Testis (tissue), 3 donors: Measurements from ENCODE around the gene SLC4A2. TPM values are rescaled to one million over a fixed set of nuclear protein-coding genes. Genes with fewer than 3 reads are reported as not detected.

ENCODE experiments used
- DNase-seq: peaks from one replicate; pipeline ENCODE4 v3.0.0-alpha.2; 2019
- H3K27ac ChIP-seq, 2 donors: fragments of 200-600 bp; sonication (generic); one replicate each; pipeline ENCODE4 v1.5.1; 2019
- H3K27me3 ChIP-seq: fragments of 200-600 bp; sonication (generic); one replicate; pipeline ENCODE4 v1.5.1; 2019
- H3K36me3 ChIP-seq: fragments of 200-600 bp; sonication (generic); one replicate; pipeline ENCODE4 v1.5.1; 2017; ENCODE audit warnings: low read depth; ENCODE audit errors: missing control alignments
- H3K4me1 ChIP-seq: fragments of 200-600 bp; sonication (generic); one replicate; pipeline ENCODE4 v1.5.1; 2019
- H3K4me3 ChIP-seq, 2 donors: fragments of 200-600 bp; sonication (generic); one replicate each; pipeline ENCODE4 v1.5.1; 2017 to 2019
- H3K9me3 ChIP-seq: fragments of 200-600 bp; sonication (generic); one replicate; pipeline ENCODE4 v1.5.1; 2017
- CTCF ChIP-seq, 3 experiments: fragments of 450-650 bp in 2 of 3; fragments of 200-600 bp in 1 of 3; sonication (generic) in 1 of 3; IDR thresholded peaks; one replicate each; pipeline ENCODE4 v1.5.1; 2016 to 2019; ENCODE audit warnings: antibody characterized with exemption in 3 of 3, mild to moderate bottlenecking in 2 of 3, moderate library complexity in 1 of 3
- POLR2A ChIP-seq: fragments of 450-650 bp; IDR thresholded peaks from one replicate; pipeline ENCODE4 v1.6.1; 2017; ENCODE audit warnings: antibody characterized with exemption, mild to moderate bottlenecking, moderate library complexity
- WGBS, 2 donors: methylation state at CpG; one replicate each; pipeline ENCODE4 v1.1.5; 2018; 5-methylcytosine and 5-hydroxymethylcytosine counted together
- intact Hi-C: fragments of 100-400 bp; cut with DNase I; formaldehyde crosslinking; loops from one replicate; pipeline ENCODE4 v1.15.1; 2023; ENCODE audit warnings: low total_unique reads
- polyA plus RNA-seq: library from polyadenylated mRNA; stranded (reverse); fragments of 350-450 nt; fragmentation: Illumina TruSeq; extraction: RNeasy Lipid Tissue Mini Kit (QIAGEN cat#74804); gene quantifications from one replicate; pipeline ENCODE4 v1.2.3, GENCODE V29; 2014; ENCODE audit warnings: low read depth, low replicate concordance; ENCODE audit not compliant: insufficient read depth
- total RNA-seq, 2 donors: library from RNA; depleted of rRNA; stranded (reverse); fragments of >200 nt; gene quantifications; one replicate each; pipeline ENCODE4 v1.2.3, GENCODE V29; 2016

SLC4A2 gene
- total and polyA plus RNA-seq, 3 donors from 2014 or later, result 68.9 to 153 (median 147) TPM

GRCh38 chr7:151034312-151035025 is 24.9 kb upstream of the SLC4A2 start:
- intact Hi-C loops, result no loop called here
- Histone ChIP-seq H3K27me3 (no peaks in the 10 kb centered on the region), H3K27ac (no peak overlapping the region), H3K4me1 (peaks cover 12% of the 10 kb centered on the region), H3K9me3 (no peaks in the 10 kb centered on the region), H3K4me3 (no peak overlapping the region), H3K36me3 (no peaks in the 10 kb centered on the region)
- no peak for TF ChIP-seq POLR2A
- no peak for TF ChIP-seq CTCF (IDR thresholded peaks at IDR 0.05)
- no peak for DNase-seq
- WGBS, 2 donors, result 88 to 92% methylated on average over 5 to 21 of the region's 21 CpGs

- 82% methylated on average over 7 to 20 of the region's 21 CpGs for WGBS, 2 donors
- no peak overlapping the region for H3K27ac ChIP-seq
- no peak for DNase-seq
- H3K4me1 ChIP-seq, result peaks cover 19% of the 10 kb centered on the region
- no peak overlapping the region for H3K4me3 ChIP-seq
- H3K9me3 ChIP-seq, result no peaks in the 10 kb centered on the region
- intact Hi-C loops, result no loop called here
- no peaks in the 10 kb centered on the region for H3K27me3 ChIP-seq
- no peaks in the 10 kb centered on the region for H3K36me3 ChIP-seq
- TF ChIP-seq CTCF (IDR thresholded peaks at IDR 0.05) (no peak), POLR2A (no peak)
Observed at GRCh38 chr7:151035026-151035717, 24.2 kb upstream of the SLC4A2 start.

GRCh38 chr7:151035902-151036301 is 23.5 kb upstream of the SLC4A2 start:
- H3K4me3 ChIP-seq, result no peak overlapping the region
- peaks cover 19% of the 10 kb centered on the region for H3K4me1 ChIP-seq
- TF ChIP-seq CTCF (IDR thresholded peaks at IDR 0.05) (no peak), POLR2A (no peak)
- 95 to 98% methylated on average over 16 to 17 of the region's 17 CpGs for WGBS, 2 donors
- H3K9me3 ChIP-seq, result no peaks in the 10 kb centered on the region
- H3K27me3 ChIP-seq, result no peaks in the 10 kb centered on the region
- no peak for DNase-seq
- intact Hi-C loops, result no loop called here
- H3K36me3 ChIP-seq, result no peaks in the 10 kb centered on the region
- no peak overlapping the region for H3K27ac ChIP-seq

GRCh38 chr7:151038951-151039849 is 20.2 kb upstream of the SLC4A2 start:
- peak; percentile 74 for DNase-seq
- 31 to 41% methylated on average over 8 to 12 of the region's 12 CpGs for WGBS, 2 donors
- H3K4me1 ChIP-seq, result peaks cover 19% of the 10 kb centered on the region
- no peaks in the 10 kb centered on the region for H3K9me3 ChIP-seq
- peak overlapping the region; percentile 1 to 69 for H3K27ac ChIP-seq
- H3K36me3 ChIP-seq, result no peaks in the 10 kb centered on the region
- intact Hi-C loops, result no loop called here
- no peak overlapping the region for H3K4me3 ChIP-seq
- no peaks in the 10 kb centered on the region for H3K27me3 ChIP-seq
- no peak for TF ChIP-seq CTCF (IDR thresholded peaks at IDR 0.05)
- TF ChIP-seq POLR2A, result no peak
